Liver (tissue), 3 donors: ENCODE results near the gene CDC42BPB.

Experiments
- CTCF ChIP-seq: fragments of 150-350 bp; IDR thresholded peaks from 2 replicates; pipeline ENCODE4 v1.5.1; 2017; ENCODE audit warnings: improper control_type of control experiment, low read depth, low read length; ENCODE audit not compliant: missing input control
- GABPA ChIP-seq, 2 donors: IDR thresholded peaks in 1 of 2; conservative IDR thresholded peaks in 1 of 2; 2 replicates each; pipeline ENCODE4 v1.6.1; 2016; ENCODE audit warnings: antibody characterized with exemption in 2 of 2, mild to moderate bottlenecking in 1 of 2, moderate library complexity in 1 of 2
- HNF4G ChIP-seq: IDR thresholded peaks from 2 replicates; pipeline ENCODE4 v1.6.1; 2016; ENCODE audit warnings: antibody characterized with exemption
- RAD21 ChIP-seq, 2 donors: IDR thresholded peaks; 2 replicates each; pipeline ENCODE4 v1.6.1; 2016; ENCODE audit warnings: antibody characterized with exemption in 2 of 2, mild to moderate bottlenecking in 2 of 2
- SP1 ChIP-seq: IDR thresholded peaks from 2 replicates; pipeline ENCODE4 v1.6.1; 2018; ENCODE audit warnings: antibody characterized with exemption, mild to moderate bottlenecking
- YY1 ChIP-seq: IDR thresholded peaks from 2 replicates; pipeline ENCODE4 v1.6.1; 2016; ENCODE audit warnings: antibody characterized with exemption, mild to moderate bottlenecking
- ZBTB33 ChIP-seq: IDR thresholded peaks from 2 replicates; pipeline ENCODE4 v1.6.1; 2016; ENCODE audit warnings: antibody characterized with exemption
- donor health status: healthy.
- donor health status: healthy.

GRCh38 chr14:102932484-102933248 is 124.7 kb downstream of the CDC42BPB start:
- TF ChIP-seq CTCF = no peak
- TF ChIP-seq RAD21 (IDR thresholded peaks at IDR 0.05) = no peak
- no peak for TF ChIP-seq ZBTB33
- TF ChIP-seq HNF4G = no peak
- no peak for TF ChIP-seq GABPA (IDR thresholded peaks at IDR 0.05 in 1 of 2, conservative IDR thresholded peaks at IDR 0.05 in 1 of 2)
- TF ChIP-seq YY1 = no peak
- TF ChIP-seq SP1 = no peak
